GM15510 (cell line): ENCODE measurements around the gene INPP4B.

Experiments
- POLR2A ChIP-seq: IDR thresholded peaks from 3 replicates; pipeline ENCODE4 v1.6.1; 2011; ENCODE audit warnings: borderline replicate concordance; ENCODE audit not compliant: insufficient read length; ENCODE audit errors: extremely low read depth

The INPP4B gene

GRCh38 chr4:142846108-142846728, at the start of gene INPP4B:
Gene INPP4B, minus strand, starts transcription at chr4:142846301.
- TF ChIP-seq POLR2A, result no peak

- TF ChIP-seq POLR2A, result no peak
Measured at GRCh38 chr4:142893012-142893411, 46.9 kb upstream of the INPP4B start.

GRCh38 chr4:142886566-142886965, 40.5 kb upstream of the INPP4B start:
- TF ChIP-seq POLR2A, result no peak

- TF ChIP-seq POLR2A, result no peak
Measured at GRCh38 chr4:142883040-142883832, 37.1 kb upstream of the INPP4B start.

GRCh38 chr4:142882159-142882558, 36.1 kb upstream of the INPP4B start:
- no peak for TF ChIP-seq POLR2A

GRCh38 chr4:142881331-142881730, 35.2 kb upstream of the INPP4B start:
- no peak for TF ChIP-seq POLR2A

- no peak for TF ChIP-seq POLR2A
Measured at GRCh38 chr4:142875117-142875516, 29.0 kb upstream of the INPP4B start.

- no peak for TF ChIP-seq POLR2A
Measured at GRCh38 chr4:142874684-142875083, 28.6 kb upstream of the INPP4B start.

GRCh38 chr4:142866685-142867084, 20.6 kb upstream of the INPP4B start:
- TF ChIP-seq POLR2A, result no peak

GRCh38 chr4:142861351-142861750, 15.2 kb upstream of the INPP4B start:
- no peak for TF ChIP-seq POLR2A

GRCh38 chr4:142858965-142859364, 12.9 kb upstream of the INPP4B start:
- TF ChIP-seq POLR2A, result no peak

- no peak for TF ChIP-seq POLR2A
Measured at GRCh38 chr4:142858446-142858845, 12.3 kb upstream of the INPP4B start.

- no peak for TF ChIP-seq POLR2A
Measured at GRCh38 chr4:142856576-142856975, 10.5 kb upstream of the INPP4B start.

GRCh38 chr4:142850478-142850877, 4.4 kb upstream of the INPP4B start:
- no peak for TF ChIP-seq POLR2A

GRCh38 chr4:142846729-142847596, 862 bp upstream of the INPP4B start:
- no peak for TF ChIP-seq POLR2A
